HCT116 (cell line): Measurements from ENCODE around the gene KRT6C. TPM values are rescaled to one million over a fixed set of nuclear protein-coding genes. Genes with fewer than 3 reads are reported as not detected.

ENCODE experiments used
- ATAC-seq: fragments of 200-7000 bp; cut with Tn5 transposase; 2 replicates; pipeline ENCODE4 v1.9.1; 2020; ENCODE audit warnings: mild to moderate bottlenecking, moderate library complexity
- BruUV-seq: library from RNA; stranded (reverse); fragments of 400-500 nt; replicated peaks from 2 replicates; lab custom pipeline; 2021; lab: Mats Ljungman, UMichigan
- CTCF ChIA-PET: fragments of 300-600 bp; sonication (Branson Sonifier 250); formaldehyde crosslinking; loops from one replicate; lab custom pipeline; 2021; ENCODE audit warnings: antibody characterized with exemption; lab: Charles Lee
- POLR2A ChIA-PET: fragments of 300-600, 350-600 bp; sonication (Branson Sonifier 250); formaldehyde crosslinking; loops from one replicate; lab custom pipeline; 2021; ENCODE audit warnings: antibody characterized with exemption; lab: Charles Lee
- RAD21 ChIA-PET, 2 experiments: fragments of 300-600 bp; sonication (Branson Sonifier 250); formaldehyde crosslinking; loops; one replicate each; lab custom pipeline; 2023; ENCODE audit warnings: low total read pairs in 2 of 2; ENCODE audit not compliant: uncharacterized antibody in 2 of 2, unreplicated experiment in 2 of 2, low non-redundant PET in 1 of 2; lab: Charles Lee
- DNase-seq: peaks from one replicate; pipeline ENCODE4 v3.0.0-alpha.2; 2010; ENCODE audit warnings: low read depth, low spot score
- H2AFZ ChIP-seq: fragments of 200-600 bp; shearing (Covaris generic), sonication (generic); 2 replicates; pipeline ENCODE4 v1.6.1; 2017; ENCODE audit warnings: low read depth, mixed run types, mixed read lengths, antibody characterized with exemption, low read length; ENCODE audit not compliant: poor library complexity, severe bottlenecking
- H3K27ac ChIP-seq: 2 replicates; pipeline ENCODE4 v1.5.1; 2012; ENCODE audit warnings: low read depth, low read length
- H3K27me3 ChIP-seq: fragments of 200-600 bp; sonication (generic); 2 replicates; pipeline ENCODE4 v1.6.1; 2016; ENCODE audit warnings: mixed run types, low read length, mixed read lengths; ENCODE audit not compliant: insufficient read depth
- H3K36me3 ChIP-seq, 2 experiments: fragments of 200-500 bp in 1 of 2; fragments of 200-600 bp in 1 of 2; sonication (Bioruptor generic) in 1 of 2; sonication (generic) in 1 of 2; 2 replicates each; pipeline versions ENCODE4 v1.5.1 to v1.6.1; 2014 to 2016; ENCODE audit warnings: low read length in 2 of 2, inconsistent platforms in 1 of 2, mixed read lengths in 1 of 2, mixed run types in 1 of 2; ENCODE audit not compliant: insufficient read depth in 2 of 2, control insufficient read depth in 1 of 2
- H3K4me1 ChIP-seq, 2 experiments: fragments of 200-600 bp in 1 of 2; sonication (generic) in 1 of 2; 2 replicates each; pipeline versions ENCODE4 v1.5.1 to v1.6.1; 2012 to 2017; ENCODE audit warnings: low read length in 2 of 2, inconsistent platforms in 1 of 2, mild to moderate bottlenecking in 1 of 2, mixed read lengths in 1 of 2, mixed run types in 1 of 2, moderate library complexity in 1 of 2; ENCODE audit not compliant: insufficient read depth in 2 of 2, control insufficient read depth in 1 of 2
- H3K4me2 ChIP-seq: fragments of 200-600 bp; sonication (generic); 2 replicates; pipeline ENCODE4 v1.6.1; 2017; ENCODE audit warnings: mixed run types, low read length, mixed read lengths
- H3K4me3 ChIP-seq, 2 experiments: fragments of 200-600 bp in 1 of 2; sonication (generic) in 1 of 2; replicated peaks in 1 of 2; 2 replicates each; pipeline ENCODE4 v1.5.1; 2011 to 2016; ENCODE audit warnings: low read length in 2 of 2, control low read depth in 1 of 2, low read depth in 1 of 2, mild to moderate bottlenecking in 1 of 2, mixed read lengths in 1 of 2, mixed run types in 1 of 2
- H3K79me2 ChIP-seq: fragments of 200-600 bp; sonication (generic); 2 replicates; pipeline ENCODE4 v1.6.1; 2017; ENCODE audit warnings: mild to moderate bottlenecking, mixed run types, low read length, moderate library complexity, mixed read lengths; ENCODE audit not compliant: insufficient read depth
- H3K9ac ChIP-seq: fragments of 200-600 bp; sonication (generic); 2 replicates; pipeline ENCODE4 v1.6.1; 2016; ENCODE audit warnings: low read length, mixed read lengths
- H3K9me2 ChIP-seq: fragments of 200-600 bp; sonication (generic), shearing (Covaris generic); 2 replicates; pipeline ENCODE4 v1.6.1; 2017; ENCODE audit warnings: mixed run types, mild to moderate bottlenecking, moderate library complexity; ENCODE audit not compliant: insufficient read depth
- H3K9me3 ChIP-seq, 2 experiments: fragments of 200-500 bp in 1 of 2; fragments of 200-600 bp in 1 of 2; sonication (Bioruptor generic) in 1 of 2; sonication (generic) in 1 of 2; 2 replicates each; pipeline ENCODE4 v1.6.1; 2014 to 2017; ENCODE audit warnings: low read length in 2 of 2, mixed read lengths in 2 of 2, inconsistent platforms in 1 of 2, low read depth in 1 of 2, mild to moderate bottlenecking in 1 of 2, mixed run types in 1 of 2, moderate library complexity in 1 of 2; ENCODE audit not compliant: control insufficient read depth in 1 of 2, insufficient read depth in 1 of 2
- H4K20me1 ChIP-seq: fragments of 200-600 bp; sonication (generic), shearing (Covaris generic); 2 replicates; pipeline ENCODE4 v1.6.1; 2017; ENCODE audit warnings: mixed run types, mild to moderate bottlenecking, moderate library complexity; ENCODE audit not compliant: insufficient read depth
- CBX3 ChIP-seq: IDR thresholded peaks from 2 replicates; pipeline ENCODE4 v1.6.1; 2012; ENCODE audit warnings: low read depth
- CEBPB ChIP-seq: IDR thresholded peaks from 2 replicates; pipeline ENCODE4 v1.6.1; 2012; ENCODE audit warnings: low read depth
- EGR1 ChIP-seq: IDR thresholded peaks from 2 replicates; pipeline ENCODE4 v1.6.1; 2012; ENCODE audit warnings: low read depth
- EZH2phosphoT487 ChIP-seq: fragments of 200-600 bp; IDR thresholded peaks from 2 replicates; pipeline ENCODE4 v1.6.1; 2018; ENCODE audit warnings: antibody characterized with exemption, borderline replicate concordance
- JUND ChIP-seq: IDR thresholded peaks from 2 replicates; pipeline ENCODE4 v1.6.1; 2012
- SIN3A ChIP-seq: IDR thresholded peaks from 2 replicates; pipeline ENCODE4 v1.6.1; 2012; ENCODE audit warnings: low read depth
- SP1 ChIP-seq: IDR thresholded peaks from 2 replicates; pipeline ENCODE4 v1.6.1; 2012; ENCODE audit warnings: low read depth
- TCF7L2 ChIP-seq: IDR thresholded peaks from 2 replicates; pipeline ENCODE4 v1.7.0; 2011; ENCODE audit warnings: borderline replicate concordance, inconsistent platforms; ENCODE audit not compliant: insufficient read depth, insufficient read length; ENCODE audit errors: extremely low read depth
- intact Hi-C: fragments of 100-400 bp; cut with micrococcal nuclease; formaldehyde crosslinking; loops from 2 replicates; pipeline ENCODE4 v1.10.0; 2022
- total RNA-seq: library from RNA; stranded (reverse); gene quantifications from one replicate; pipeline ENCODE4 v1.2.1, GENCODE V29; 2021; ENCODE audit not compliant: unreplicated experiment
- TF ChIP-seq, protein P1 (sequence below): IDR thresholded peaks from 2 replicates; pipeline ENCODE4 v1.6.1; 2011; ENCODE audit warnings: mild to moderate bottlenecking, low read length, moderate library complexity; ENCODE audit not compliant: insufficient replicate concordance; ENCODE audit errors: extremely low read depth
- TF ChIP-seq, protein P2 (sequence below): IDR thresholded peaks from 2 replicates; pipeline ENCODE4 v1.6.1; 2012
- TF ChIP-seq, protein P3 (sequence below), 3 experiments: fragments of 200-600 bp in 1 of 3; sonication (generic) in 1 of 3; IDR thresholded peaks in 2 of 3; conservative IDR thresholded peaks in 1 of 3; 2 replicates each; pipeline ENCODE4 v1.5.1; 2012 to 2017; ENCODE audit warnings: low read depth in 2 of 3, low read length in 2 of 3, antibody characterized with exemption in 1 of 3, borderline replicate concordance in 1 of 3, control low read depth in 1 of 3, mild to moderate bottlenecking in 1 of 3, mixed read lengths in 1 of 3, mixed run types in 1 of 3, moderate library complexity in 1 of 3; ENCODE audit not compliant: insufficient read depth in 1 of 3

Gene KRT6C
- total RNA-seq, 1 experiment from 2014 or later = not detected

DNA sequence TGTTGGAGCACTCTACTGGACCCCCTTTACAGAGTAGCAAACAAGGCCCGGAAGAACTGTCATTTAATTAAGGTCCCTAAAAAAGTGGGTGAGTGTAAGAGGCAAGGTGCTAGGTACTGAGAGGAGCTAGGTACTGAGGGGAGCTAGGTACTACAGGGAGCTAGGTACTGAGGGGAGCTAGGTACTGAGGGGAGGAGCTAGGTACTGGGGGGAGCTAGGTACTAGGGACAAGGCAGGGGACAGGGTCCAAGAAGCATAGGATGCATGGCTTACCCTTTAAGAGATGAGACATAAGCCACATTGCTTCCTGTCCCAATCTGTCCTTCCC is 41.7 kb upstream of the KRT6C start:
- Histone ChIP-seq H3K27ac (no peak overlapping the region), H3K27me3 (no peaks in the 10 kb centered on the region), H3K9me2 (no peaks in the 10 kb centered on the region), H3K9ac (no peak overlapping the region), H4K20me1 (no peaks in the 10 kb centered on the region), H3K9me3 (no peaks in the 10 kb centered on the region), H3K4me3 (no peak overlapping the region), H3K4me1 (peaks cover 0 to 15% of the 10 kb centered on the region in 2 experiments; a peak in 2 of 4 replicates), H3K4me2 (no peak overlapping the region), H2AFZ (no peak overlapping the region), H3K36me3 (no peaks in the 10 kb centered on the region), H3K79me2 (no peaks in the 10 kb centered on the region)
- intact Hi-C loops = no loop called here
- POLR2A ChIA-PET = no interaction called here
- TF ChIP-seq, protein P1, sequence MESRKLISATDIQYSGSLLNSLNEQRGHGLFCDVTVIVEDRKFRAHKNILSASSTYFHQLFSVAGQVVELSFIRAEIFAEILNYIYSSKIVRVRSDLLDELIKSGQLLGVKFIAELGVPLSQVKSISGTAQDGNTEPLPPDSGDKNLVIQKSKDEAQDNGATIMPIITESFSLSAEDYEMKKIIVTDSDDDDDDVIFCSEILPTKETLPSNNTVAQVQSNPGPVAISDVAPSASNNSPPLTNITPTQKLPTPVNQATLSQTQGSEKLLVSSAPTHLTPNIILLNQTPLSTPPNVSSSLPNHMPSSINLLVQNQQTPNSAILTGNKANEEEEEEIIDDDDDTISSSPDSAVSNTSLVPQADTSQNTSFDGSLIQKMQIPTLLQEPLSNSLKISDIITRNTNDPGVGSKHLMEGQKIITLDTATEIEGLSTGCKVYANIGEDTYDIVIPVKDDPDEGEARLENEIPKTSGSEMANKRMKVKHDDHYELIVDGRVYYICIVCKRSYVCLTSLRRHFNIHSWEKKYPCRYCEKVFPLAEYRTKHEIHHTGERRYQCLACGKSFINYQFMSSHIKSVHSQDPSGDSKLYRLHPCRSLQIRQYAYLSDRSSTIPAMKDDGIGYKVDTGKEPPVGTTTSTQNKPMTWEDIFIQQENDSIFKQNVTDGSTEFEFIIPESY = no peak
- no peak for TF ChIP-seq CEBPB
- TF ChIP-seq EZH2phosphoT487 = no peak
- TF ChIP-seq EGR1 = no peak
- TF ChIP-seq, protein P2, sequence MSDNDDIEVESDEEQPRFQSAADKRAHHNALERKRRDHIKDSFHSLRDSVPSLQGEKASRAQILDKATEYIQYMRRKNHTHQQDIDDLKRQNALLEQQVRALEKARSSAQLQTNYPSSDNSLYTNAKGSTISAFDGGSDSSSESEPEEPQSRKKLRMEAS = no peak
- TF ChIP-seq, protein P3, sequence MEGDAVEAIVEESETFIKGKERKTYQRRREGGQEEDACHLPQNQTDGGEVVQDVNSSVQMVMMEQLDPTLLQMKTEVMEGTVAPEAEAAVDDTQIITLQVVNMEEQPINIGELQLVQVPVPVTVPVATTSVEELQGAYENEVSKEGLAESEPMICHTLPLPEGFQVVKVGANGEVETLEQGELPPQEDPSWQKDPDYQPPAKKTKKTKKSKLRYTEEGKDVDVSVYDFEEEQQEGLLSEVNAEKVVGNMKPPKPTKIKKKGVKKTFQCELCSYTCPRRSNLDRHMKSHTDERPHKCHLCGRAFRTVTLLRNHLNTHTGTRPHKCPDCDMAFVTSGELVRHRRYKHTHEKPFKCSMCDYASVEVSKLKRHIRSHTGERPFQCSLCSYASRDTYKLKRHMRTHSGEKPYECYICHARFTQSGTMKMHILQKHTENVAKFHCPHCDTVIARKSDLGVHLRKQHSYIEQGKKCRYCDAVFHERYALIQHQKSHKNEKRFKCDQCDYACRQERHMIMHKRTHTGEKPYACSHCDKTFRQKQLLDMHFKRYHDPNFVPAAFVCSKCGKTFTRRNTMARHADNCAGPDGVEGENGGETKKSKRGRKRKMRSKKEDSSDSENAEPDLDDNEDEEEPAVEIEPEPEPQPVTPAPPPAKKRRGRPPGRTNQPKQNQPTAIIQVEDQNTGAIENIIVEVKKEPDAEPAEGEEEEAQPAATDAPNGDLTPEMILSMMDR (IDR thresholded peaks at IDR 0.05 in 2 of 3, conservative IDR thresholded peaks at IDR 0.05 in 1 of 3; ENCODE audit: borderline replicate concordance in 1 of 3, insufficient read depth in 1 of 3, low read depth in 2 of 3, low read length in 2 of 3) = no peak
- no peak for TF ChIP-seq SIN3A
- no peak for TF ChIP-seq SP1
- TF ChIP-seq CBX3 = no peak
- no peak for TF ChIP-seq TCF7L2
- no peak for TF ChIP-seq JUND
- ATAC-seq (no peak), DNase-seq (no peak)
- CTCF ChIA-PET = no interaction called here
- RAD21 ChIA-PET = no interaction called here
- no TSS peak for BruUV-seq
